ENCODE data around the gene FGD1. TPM values are rescaled to one million over a fixed set of nuclear protein-coding genes. Genes with fewer than 3 reads are reported as not detected.

FGD1 gene
- total RNA-seq, 1 donor from 2014 or later: 8.1 TPM

DNA sequence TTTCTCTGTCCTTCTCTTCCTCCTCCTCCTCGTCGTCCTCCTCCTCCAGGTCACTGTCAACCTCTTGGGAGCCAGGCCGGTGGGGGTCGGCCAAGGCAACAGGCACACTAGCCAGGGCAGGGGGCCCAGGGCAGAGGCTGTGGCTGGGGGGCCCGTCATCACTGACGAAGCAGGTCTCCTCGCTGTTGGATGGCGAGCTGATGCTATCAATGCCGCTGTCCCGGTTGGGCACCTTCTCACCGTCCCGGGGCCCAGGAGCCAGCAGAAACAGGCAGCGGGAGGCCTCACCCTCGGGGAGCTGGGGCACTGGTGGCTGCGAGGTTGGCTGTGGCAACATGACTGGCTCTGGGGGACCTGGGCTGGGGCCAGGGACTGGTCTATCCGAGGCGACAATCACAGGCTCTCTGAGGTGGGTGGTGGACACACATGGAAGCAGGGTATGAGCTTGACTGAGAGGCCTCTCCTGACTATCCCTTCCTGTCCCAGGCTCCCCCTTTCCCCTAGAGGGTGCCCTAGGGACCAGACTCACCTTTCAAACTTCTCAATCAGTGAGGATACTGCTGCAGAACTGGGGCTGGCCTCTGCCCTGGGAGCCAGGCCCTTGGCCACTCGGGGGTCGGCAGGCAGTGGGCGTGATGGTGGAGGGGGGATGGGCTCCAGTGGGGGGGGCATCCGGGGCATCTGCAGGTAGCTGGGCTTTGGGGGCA, 25.8 kb downstream of the FGD1 start:
- TF ChIP-seq POLR2AphosphoS5 (IDR thresholded peaks at IDR 0.05; ENCODE audit: insufficient read depth in 1 of 2, low read depth in 1 of 2) (no peak), POLR2A (IDR thresholded peaks at IDR 0.05) (no peak)
- TF ChIP-seq, protein P1, sequence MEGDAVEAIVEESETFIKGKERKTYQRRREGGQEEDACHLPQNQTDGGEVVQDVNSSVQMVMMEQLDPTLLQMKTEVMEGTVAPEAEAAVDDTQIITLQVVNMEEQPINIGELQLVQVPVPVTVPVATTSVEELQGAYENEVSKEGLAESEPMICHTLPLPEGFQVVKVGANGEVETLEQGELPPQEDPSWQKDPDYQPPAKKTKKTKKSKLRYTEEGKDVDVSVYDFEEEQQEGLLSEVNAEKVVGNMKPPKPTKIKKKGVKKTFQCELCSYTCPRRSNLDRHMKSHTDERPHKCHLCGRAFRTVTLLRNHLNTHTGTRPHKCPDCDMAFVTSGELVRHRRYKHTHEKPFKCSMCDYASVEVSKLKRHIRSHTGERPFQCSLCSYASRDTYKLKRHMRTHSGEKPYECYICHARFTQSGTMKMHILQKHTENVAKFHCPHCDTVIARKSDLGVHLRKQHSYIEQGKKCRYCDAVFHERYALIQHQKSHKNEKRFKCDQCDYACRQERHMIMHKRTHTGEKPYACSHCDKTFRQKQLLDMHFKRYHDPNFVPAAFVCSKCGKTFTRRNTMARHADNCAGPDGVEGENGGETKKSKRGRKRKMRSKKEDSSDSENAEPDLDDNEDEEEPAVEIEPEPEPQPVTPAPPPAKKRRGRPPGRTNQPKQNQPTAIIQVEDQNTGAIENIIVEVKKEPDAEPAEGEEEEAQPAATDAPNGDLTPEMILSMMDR (IDR thresholded peaks at IDR 0.05): no peak
- Histone ChIP-seq H3K4me3 (no peak overlapping the region), H3K27me3 (no peaks in the 10 kb centered on the region), H3K36me3 (no peaks in the 10 kb centered on the region), H3K27ac (no peak overlapping the region), H3K4me1 (no peaks in the 10 kb centered on the region), H3K9me3 (no peaks in the 10 kb centered on the region)
- DNase-seq (ENCODE audit: extremely low spot score in 2 of 2): no peak
- intact Hi-C loops (cut with DNase I): no loop called here

DNA sequence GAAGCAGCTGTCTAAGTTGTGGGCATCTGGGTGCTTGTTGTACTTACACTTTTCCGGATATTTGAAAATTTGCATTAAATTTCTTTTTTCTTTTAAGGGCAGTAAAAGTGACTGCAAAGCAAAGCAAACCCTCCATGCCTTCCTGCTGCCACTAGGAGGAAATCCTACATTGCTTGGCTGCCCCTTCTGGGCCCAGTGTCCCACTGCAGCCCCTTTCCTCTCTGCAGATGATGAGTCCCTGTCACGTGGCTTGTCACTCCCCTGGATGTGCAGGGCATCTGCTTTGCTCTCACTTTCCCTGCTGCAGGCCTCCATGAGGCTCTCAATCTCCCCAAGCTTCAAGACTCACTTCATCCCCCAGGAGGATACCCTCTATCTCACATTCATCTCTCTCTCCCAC, 43.1 kb downstream of the FGD1 start:
- H3K27me3 ChIP-seq: no peaks in the 10 kb centered on the region
- H3K36me3 ChIP-seq: no peaks in the 10 kb centered on the region
- no peak for DNase-seq (ENCODE audit: extremely low spot score in 2 of 2)
- no peak overlapping the region for H3K27ac ChIP-seq
- intact Hi-C loops (cut with DNase I): no loop called here
- no peaks in the 10 kb centered on the region for H3K9me3 ChIP-seq
- no peak overlapping the region for H3K4me3 ChIP-seq
- H3K4me1 ChIP-seq: no peaks in the 10 kb centered on the region
- TF ChIP-seq, protein P1 (IDR thresholded peaks at IDR 0.05): no peak
- TF ChIP-seq POLR2AphosphoS5 (IDR thresholded peaks at IDR 0.05; ENCODE audit: insufficient read depth in 1 of 2, low read depth in 1 of 2) (no peak), POLR2A (IDR thresholded peaks at IDR 0.05) (no peak)

DNA sequence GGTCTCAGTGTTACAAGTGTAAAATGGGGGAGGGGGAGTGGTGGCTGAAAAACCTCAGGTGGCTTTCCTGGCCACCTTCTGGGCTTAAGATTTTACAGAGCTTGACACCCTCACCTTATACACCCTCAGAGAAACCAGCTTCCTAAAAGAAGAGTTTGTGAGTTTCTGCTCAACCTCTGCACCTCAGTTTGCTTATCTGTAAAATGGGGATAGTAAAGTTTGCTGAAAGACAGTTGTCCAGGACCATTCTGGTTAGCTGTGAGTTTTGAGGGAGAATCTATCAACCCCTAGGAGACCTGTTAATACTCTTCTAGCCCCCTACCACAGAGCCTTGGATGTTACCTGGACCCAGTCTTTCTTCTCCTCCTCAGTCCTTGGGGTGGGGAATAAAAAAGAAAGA, 46.1 kb downstream of the FGD1 start:
- TF ChIP-seq POLR2AphosphoS5 (IDR thresholded peaks at IDR 0.05; ENCODE audit: insufficient read depth in 1 of 2, low read depth in 1 of 2) (no peak), POLR2A (IDR thresholded peaks at IDR 0.05) (no peak)
- TF ChIP-seq, protein P1 (IDR thresholded peaks at IDR 0.05): no peak
- no peak overlapping the region for H3K4me3 ChIP-seq
- H3K36me3 ChIP-seq: no peaks in the 10 kb centered on the region
- H3K4me1 ChIP-seq: no peaks in the 10 kb centered on the region
- H3K9me3 ChIP-seq: no peaks in the 10 kb centered on the region
- no peaks in the 10 kb centered on the region for H3K27me3 ChIP-seq
- DNase-seq (ENCODE audit: extremely low spot score in 2 of 2): no peak
- intact Hi-C loops (cut with DNase I): no loop called here
- H3K27ac ChIP-seq: no peak overlapping the region

DNA sequence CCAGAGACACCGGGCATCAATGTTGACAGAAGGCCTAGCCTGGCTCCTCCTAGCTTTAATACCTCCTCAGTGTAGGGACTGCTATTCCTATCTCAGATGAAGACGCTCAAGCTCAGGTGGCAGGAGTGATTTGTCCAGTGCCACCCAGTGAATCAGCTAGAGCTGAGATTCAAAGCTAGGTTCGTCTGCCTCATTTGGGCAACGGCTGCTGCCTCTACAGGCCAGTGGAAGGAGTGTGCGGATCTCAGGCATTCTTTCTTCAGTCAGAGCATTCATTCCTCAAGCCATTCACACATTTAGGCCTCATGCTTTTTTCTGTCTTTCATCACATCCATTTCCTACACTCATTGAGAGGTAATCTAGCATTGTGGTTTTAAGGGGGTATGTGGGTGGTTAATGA, 48.6 kb downstream of the FGD1 start:
- intact Hi-C loops (cut with DNase I): no loop called here
- Histone ChIP-seq H3K4me3 (no peak overlapping the region), H3K27ac (no peak overlapping the region), H3K9me3 (no peaks in the 10 kb centered on the region), H3K36me3 (no peaks in the 10 kb centered on the region), H3K27me3 (no peaks in the 10 kb centered on the region), H3K4me1 (no peaks in the 10 kb centered on the region)
- DNase-seq (ENCODE audit: extremely low spot score in 2 of 2): no peak
- no peak for TF ChIP-seq POLR2A (IDR thresholded peaks at IDR 0.05)
- TF ChIP-seq, protein P1 (IDR thresholded peaks at IDR 0.05): no peak
- TF ChIP-seq POLR2AphosphoS5 (IDR thresholded peaks at IDR 0.05; ENCODE audit: insufficient read depth in 1 of 2, low read depth in 1 of 2): no peak

DNA sequence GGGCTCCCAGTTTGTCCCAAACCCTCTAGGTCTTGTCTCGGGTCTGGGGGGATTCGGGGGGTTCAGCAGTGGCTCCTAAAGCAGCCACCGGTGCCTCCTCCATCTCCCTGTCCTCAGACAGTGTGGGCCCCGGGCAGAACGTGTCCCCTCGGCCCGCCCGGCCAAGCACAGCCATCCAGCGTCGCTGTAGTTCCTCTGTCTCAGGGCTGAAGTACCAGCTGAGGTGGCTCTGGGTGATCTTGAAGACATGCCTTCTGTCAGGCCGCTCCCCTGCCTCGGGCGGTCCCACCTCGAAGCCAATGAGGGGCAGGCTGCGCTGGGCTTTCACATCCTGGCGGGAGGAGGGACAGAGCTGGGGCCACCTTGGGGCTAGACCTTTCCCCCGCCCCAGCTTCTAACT, 50.0 kb downstream of the FGD1 start:
- TF ChIP-seq, protein P1 (IDR thresholded peaks at IDR 0.05): no peak
- TF ChIP-seq POLR2A (IDR thresholded peaks at IDR 0.05) (no peak), POLR2AphosphoS5 (IDR thresholded peaks at IDR 0.05; ENCODE audit: insufficient read depth in 1 of 2, low read depth in 1 of 2) (no peak)
- Histone ChIP-seq H3K27ac (no peak overlapping the region), H3K36me3 (no peaks in the 10 kb centered on the region), H3K4me3 (no peak overlapping the region), H3K4me1 (peaks cover 13% of the 10 kb centered on the region), H3K27me3 (no peaks in the 10 kb centered on the region), H3K9me3 (no peaks in the 10 kb centered on the region)
- no peak for DNase-seq (ENCODE audit: extremely low spot score in 2 of 2)
- intact Hi-C loops (cut with DNase I): no loop called here

Data from vagina (tissue), 2 donors.